HUES6 (cell line): ENCODE results near the gene CENPF.

Experiments used
- H3K27ac ChIP-seq: 2 replicates; pipeline ENCODE4 v1.7.0; 2013; ENCODE audit warnings: low read depth, mild to moderate bottlenecking, low read length, inconsistent platforms
- H3K27me3 ChIP-seq: 2 replicates; pipeline ENCODE4 v1.6.1; 2013; ENCODE audit warnings: low read length; ENCODE audit not compliant: control insufficient read depth, insufficient read depth
- H3K36me3 ChIP-seq: 2 replicates; pipeline ENCODE4 v1.6.1; 2013; ENCODE audit warnings: low read length; ENCODE audit not compliant: control insufficient read depth, insufficient read depth
- H3K4me1 ChIP-seq: 2 replicates; pipeline ENCODE4 v1.6.1; 2013; ENCODE audit warnings: low read length; ENCODE audit not compliant: control insufficient read depth, insufficient read depth
- H3K4me3 ChIP-seq: 2 replicates; pipeline ENCODE4 v1.5.1; 2013; ENCODE audit warnings: low read depth, low read length
- H3K9ac ChIP-seq: one replicate; pipeline ENCODE4 v1.6.1; 2013; ENCODE audit warnings: mild to moderate bottlenecking, low read length
- H3K9me3 ChIP-seq: 2 replicates; pipeline ENCODE4 v1.6.1; 2013; ENCODE audit warnings: low read depth, low read length; ENCODE audit not compliant: control insufficient read depth, insufficient read depth

Gene CENPF, protein sequence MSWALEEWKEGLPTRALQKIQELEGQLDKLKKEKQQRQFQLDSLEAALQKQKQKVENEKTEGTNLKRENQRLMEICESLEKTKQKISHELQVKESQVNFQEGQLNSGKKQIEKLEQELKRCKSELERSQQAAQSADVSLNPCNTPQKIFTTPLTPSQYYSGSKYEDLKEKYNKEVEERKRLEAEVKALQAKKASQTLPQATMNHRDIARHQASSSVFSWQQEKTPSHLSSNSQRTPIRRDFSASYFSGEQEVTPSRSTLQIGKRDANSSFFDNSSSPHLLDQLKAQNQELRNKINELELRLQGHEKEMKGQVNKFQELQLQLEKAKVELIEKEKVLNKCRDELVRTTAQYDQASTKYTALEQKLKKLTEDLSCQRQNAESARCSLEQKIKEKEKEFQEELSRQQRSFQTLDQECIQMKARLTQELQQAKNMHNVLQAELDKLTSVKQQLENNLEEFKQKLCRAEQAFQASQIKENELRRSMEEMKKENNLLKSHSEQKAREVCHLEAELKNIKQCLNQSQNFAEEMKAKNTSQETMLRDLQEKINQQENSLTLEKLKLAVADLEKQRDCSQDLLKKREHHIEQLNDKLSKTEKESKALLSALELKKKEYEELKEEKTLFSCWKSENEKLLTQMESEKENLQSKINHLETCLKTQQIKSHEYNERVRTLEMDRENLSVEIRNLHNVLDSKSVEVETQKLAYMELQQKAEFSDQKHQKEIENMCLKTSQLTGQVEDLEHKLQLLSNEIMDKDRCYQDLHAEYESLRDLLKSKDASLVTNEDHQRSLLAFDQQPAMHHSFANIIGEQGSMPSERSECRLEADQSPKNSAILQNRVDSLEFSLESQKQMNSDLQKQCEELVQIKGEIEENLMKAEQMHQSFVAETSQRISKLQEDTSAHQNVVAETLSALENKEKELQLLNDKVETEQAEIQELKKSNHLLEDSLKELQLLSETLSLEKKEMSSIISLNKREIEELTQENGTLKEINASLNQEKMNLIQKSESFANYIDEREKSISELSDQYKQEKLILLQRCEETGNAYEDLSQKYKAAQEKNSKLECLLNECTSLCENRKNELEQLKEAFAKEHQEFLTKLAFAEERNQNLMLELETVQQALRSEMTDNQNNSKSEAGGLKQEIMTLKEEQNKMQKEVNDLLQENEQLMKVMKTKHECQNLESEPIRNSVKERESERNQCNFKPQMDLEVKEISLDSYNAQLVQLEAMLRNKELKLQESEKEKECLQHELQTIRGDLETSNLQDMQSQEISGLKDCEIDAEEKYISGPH (N-terminal part only)

GRCh38 chr1:214602764-214603657 is at the start of gene CENPF:
Gene CENPF, plus strand, starts transcription at chr1:214603195. Its CDS starts 10,560 bp downstream, at chr1:214613755.
- peak within 1 kb of the TSS; percentile 82 for H3K27ac ChIP-seq
- peaks cover 10% of the 10 kb centered on the region; the same call in 1 of the 2 replicates for H3K36me3 ChIP-seq
- H3K9ac ChIP-seq: peak within 1 kb of the TSS; percentile 99
- H3K4me1 ChIP-seq: peaks cover 3% of the 10 kb centered on the region; the same call in 1 of the 2 replicates
- no peaks in the 10 kb centered on the region for H3K27me3 ChIP-seq
- H3K9me3 ChIP-seq: no peaks in the 10 kb centered on the region
- peak within 1 kb of the TSS; percentile 99 for H3K4me3 ChIP-seq

DNA sequence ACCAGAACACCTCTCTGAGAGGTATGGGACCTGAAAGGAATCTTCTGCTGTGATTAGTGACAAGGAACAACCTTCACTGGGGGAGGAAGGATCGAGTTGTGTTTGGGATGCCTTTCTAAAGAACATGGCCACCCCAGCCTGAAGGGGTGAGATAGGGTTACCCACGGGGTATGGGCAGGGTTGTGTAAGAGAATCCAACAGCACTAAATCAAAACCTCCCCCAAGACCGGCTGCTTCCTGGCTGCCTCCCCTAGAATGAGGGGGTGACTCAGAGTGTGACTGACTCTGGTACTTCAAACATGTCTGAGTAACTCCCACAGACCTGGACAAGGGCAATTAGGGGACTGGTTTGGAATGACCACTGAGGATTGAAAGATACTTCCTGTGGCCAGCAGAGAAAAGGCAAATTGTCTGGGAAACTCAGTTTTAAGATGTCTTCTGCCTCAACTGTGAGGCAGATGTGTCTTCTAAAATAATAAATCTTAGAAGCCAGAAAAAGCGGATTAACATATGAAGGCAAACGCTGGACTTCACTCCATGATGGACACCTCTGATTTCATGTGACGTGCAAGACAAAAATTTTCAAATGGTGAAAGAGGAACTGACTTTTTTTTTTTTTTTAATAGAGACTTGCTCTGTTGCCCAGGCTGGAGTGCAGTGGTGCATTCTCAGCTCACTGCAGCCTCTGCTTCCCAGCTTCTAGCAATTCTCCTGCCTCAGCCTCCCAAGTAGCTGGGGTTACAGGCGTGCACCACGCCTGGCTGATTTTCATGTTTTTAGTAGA is 44.9 kb upstream of the CENPF start:
- no peaks in the 10 kb centered on the region for H3K9me3 ChIP-seq
- no peak overlapping the region for H3K4me3 ChIP-seq
- no peaks in the 10 kb centered on the region for H3K27me3 ChIP-seq
- H3K36me3 ChIP-seq: no peaks in the 10 kb centered on the region
- H3K9ac ChIP-seq: no peak overlapping the region
- peaks cover 8% of the 10 kb centered on the region for H3K4me1 ChIP-seq
- no peak overlapping the region for H3K27ac ChIP-seq

GRCh38 chr1:214563881-214564280 is 39.1 kb upstream of the CENPF start:
- no peaks in the 10 kb centered on the region for H3K4me1 ChIP-seq
- no peaks in the 10 kb centered on the region for H3K9me3 ChIP-seq
- H3K27me3 ChIP-seq: no peaks in the 10 kb centered on the region
- no peak overlapping the region for H3K4me3 ChIP-seq
- H3K9ac ChIP-seq: no peak overlapping the region
- no peak overlapping the region for H3K27ac ChIP-seq
- H3K36me3 ChIP-seq: no peaks in the 10 kb centered on the region

- no peak overlapping the region for H3K27ac ChIP-seq
- H3K4me1 ChIP-seq: no peaks in the 10 kb centered on the region
- no peaks in the 10 kb centered on the region for H3K9me3 ChIP-seq
- no peak overlapping the region for H3K4me3 ChIP-seq
- no peak overlapping the region for H3K9ac ChIP-seq
- H3K27me3 ChIP-seq: no peaks in the 10 kb centered on the region
- no peaks in the 10 kb centered on the region for H3K36me3 ChIP-seq
These were observed 37.7 kb upstream of the CENPF start for GRCh38 chr1:214565310-214565709.

GRCh38 chr1:214566158-214567104 is 36.6 kb upstream of the CENPF start:
- no peaks in the 10 kb centered on the region for H3K4me1 ChIP-seq
- H3K27ac ChIP-seq: no peak overlapping the region
- no peak overlapping the region for H3K4me3 ChIP-seq
- H3K9ac ChIP-seq: no peak overlapping the region
- H3K36me3 ChIP-seq: no peaks in the 10 kb centered on the region
- no peaks in the 10 kb centered on the region for H3K27me3 ChIP-seq
- no peaks in the 10 kb centered on the region for H3K9me3 ChIP-seq

DNA sequence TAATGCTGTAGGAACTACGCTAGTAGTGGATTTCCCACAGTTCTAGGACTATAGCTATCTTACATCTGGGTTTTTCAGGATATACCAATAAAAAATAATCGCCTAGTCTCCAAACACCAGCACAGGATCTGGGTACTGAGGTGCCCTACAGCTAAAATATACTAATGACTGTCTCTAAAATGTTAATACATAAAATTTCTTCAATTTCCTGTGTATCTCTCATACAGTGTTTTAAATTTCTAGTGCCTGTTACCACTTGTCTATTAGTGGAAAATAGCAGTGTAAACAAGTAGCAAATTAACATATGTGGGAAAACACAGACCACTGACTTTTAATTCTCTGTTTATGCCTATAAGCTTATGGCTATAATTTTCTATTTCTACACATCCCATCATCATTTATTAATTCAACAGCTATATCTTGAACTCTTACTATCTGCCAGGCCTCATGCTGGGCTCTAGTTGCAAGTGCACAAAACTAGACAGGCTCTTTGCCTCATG is 35.5 kb upstream of the CENPF start:
- Histone ChIP-seq H3K4me3 (no peak overlapping the region), H3K36me3 (no peaks in the 10 kb centered on the region), H3K9ac (no peak overlapping the region), H3K9me3 (no peaks in the 10 kb centered on the region), H3K27ac (no peak overlapping the region), H3K27me3 (no peaks in the 10 kb centered on the region), H3K4me1 (no peaks in the 10 kb centered on the region; the same call in 1 of the 2 replicates)

GRCh38 chr1:214568328-214568727 is 34.7 kb upstream of the CENPF start:
- no peaks in the 10 kb centered on the region for H3K27me3 ChIP-seq
- H3K27ac ChIP-seq: no peak overlapping the region
- no peaks in the 10 kb centered on the region for H3K9me3 ChIP-seq
- H3K9ac ChIP-seq: no peak overlapping the region
- H3K4me3 ChIP-seq: no peak overlapping the region
- H3K4me1 ChIP-seq: no peaks in the 10 kb centered on the region; the same call in 1 of the 2 replicates
- H3K36me3 ChIP-seq: no peaks in the 10 kb centered on the region

GRCh38 chr1:214569357-214570004 is 33.5 kb upstream of the CENPF start:
- no peaks in the 10 kb centered on the region; the same call in 1 of the 2 replicates for H3K4me1 ChIP-seq
- H3K4me3 ChIP-seq: no peak overlapping the region
- no peaks in the 10 kb centered on the region for H3K27me3 ChIP-seq
- no peaks in the 10 kb centered on the region for H3K9me3 ChIP-seq
- no peak overlapping the region for H3K27ac ChIP-seq
- no peak overlapping the region for H3K9ac ChIP-seq
- H3K36me3 ChIP-seq: no peaks in the 10 kb centered on the region
